GM19193 (cell line): ENCODE data around the gene SLC49A4.

ENCODE experiments used
- POLR2A ChIP-seq: IDR thresholded peaks from 4 replicates; pipeline ENCODE4 v1.6.1; 2011; ENCODE audit not compliant: insufficient read depth, insufficient read length; ENCODE audit errors: extremely low read depth

Gene SLC49A4

DNA sequence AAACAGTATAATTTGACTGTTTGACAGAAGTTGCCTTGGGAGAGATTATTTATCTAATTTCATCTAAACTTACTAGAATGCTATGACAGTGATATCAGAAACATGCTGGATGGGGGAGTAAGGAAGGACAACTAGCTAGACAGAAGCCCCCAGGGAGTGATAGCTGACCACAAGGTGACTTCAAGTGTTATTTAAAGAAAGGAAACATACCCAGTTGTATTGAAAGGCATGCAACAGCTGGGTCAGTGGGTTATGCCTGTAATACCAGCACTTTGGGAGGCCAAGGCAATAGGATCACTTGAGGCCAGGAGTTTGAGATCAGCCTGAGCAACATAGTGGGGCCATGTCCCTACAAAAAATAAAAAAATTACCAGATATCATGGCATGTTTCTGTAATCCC is 69.6 kb downstream of the SLC49A4 start:
- no peak for TF ChIP-seq POLR2A

DNA sequence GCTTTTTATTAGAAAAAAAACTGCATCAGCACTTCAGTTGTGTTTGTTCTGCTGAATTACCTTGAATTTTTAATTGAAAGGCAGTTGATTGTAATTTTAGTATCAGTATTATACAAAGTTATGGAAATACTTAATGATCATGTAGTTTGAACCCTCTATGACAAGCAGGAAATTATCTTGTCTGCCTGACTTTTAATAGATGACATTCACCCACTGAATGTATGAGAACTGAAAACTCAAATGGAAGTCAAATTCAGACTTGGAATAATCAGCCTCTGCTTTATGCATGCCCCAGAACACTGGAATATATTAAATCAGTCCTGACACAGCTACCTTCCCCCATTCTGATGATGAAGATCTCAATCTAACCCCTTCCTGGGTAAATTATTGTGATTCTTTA is 73.5 kb downstream of the SLC49A4 start:
- no peak for TF ChIP-seq POLR2A

DNA sequence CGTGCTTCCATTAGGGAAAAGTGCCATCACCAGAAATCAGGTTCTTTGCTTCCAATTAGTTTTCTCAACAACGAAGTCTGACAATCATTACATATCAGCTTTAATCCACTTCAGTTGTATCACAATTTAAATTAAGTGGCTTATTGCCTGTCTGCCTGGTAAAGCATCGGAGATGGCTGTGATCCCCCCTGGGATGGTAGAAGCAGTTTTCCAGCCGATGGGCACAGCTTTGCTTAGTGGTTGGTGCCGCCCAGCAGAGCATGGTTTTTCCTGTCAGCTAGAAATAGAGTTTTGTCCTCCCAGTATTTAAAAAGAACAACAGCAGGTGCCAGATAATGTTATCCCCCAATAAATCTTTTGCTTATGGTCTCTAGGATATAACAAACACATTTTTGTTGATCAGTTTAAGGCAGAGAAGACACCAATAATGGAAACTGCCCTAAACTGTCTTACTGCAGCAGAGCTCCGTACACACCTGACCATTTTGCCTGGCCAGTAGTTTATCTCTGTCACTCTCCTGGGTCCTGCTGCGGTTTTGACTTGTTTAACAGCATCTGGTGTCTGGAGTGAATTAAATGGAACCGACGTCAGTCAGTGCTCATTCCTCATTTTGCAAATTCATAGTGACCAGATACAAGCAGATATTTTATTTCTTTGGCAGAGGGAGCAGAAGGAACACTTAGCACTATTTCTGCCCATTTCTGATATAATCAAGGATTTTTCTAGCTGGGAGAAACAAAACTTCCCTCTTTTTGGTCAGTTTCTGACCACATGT is 79.1 kb downstream of the SLC49A4 start:
- TF ChIP-seq POLR2A: no peak

- no peak for TF ChIP-seq POLR2A
Observed at GRCh38 chr3:122875547-122876127, 80.8 kb downstream of the SLC49A4 start.

GRCh38 chr3:122880173-122880572 is 85.3 kb downstream of the SLC49A4 start:
- TF ChIP-seq POLR2A: no peak

- no peak for TF ChIP-seq POLR2A
Observed at GRCh38 chr3:122880624-122881023, 85.8 kb downstream of the SLC49A4 start.

DNA sequence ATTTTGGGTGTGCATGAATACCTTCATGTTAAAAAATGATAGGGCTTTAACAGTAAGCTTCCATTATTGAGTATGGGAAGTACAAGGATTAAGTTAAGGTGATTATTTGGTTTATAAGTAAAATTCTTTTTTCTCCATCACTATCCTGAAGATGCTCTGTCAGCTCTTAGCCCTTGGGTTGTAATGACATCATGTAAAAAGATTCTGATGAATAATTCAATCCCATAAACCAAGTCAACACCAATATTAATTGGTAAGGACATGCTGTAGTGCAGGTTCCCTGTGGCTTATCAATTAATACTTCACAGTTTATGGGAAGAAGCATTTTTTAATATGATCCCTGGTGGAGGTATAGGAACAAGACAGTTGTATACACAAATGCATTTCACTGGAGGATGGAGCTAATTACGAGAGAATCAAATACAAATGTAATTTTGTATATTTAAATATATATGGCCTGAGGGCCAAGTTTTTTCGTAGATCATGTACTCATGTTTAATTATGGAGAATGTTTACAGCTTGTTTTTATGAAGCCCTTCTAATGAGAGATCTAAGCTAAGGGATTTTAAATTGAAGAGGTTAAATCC is 87.6 kb downstream of the SLC49A4 start:
- TF ChIP-seq POLR2A: no peak

DNA sequence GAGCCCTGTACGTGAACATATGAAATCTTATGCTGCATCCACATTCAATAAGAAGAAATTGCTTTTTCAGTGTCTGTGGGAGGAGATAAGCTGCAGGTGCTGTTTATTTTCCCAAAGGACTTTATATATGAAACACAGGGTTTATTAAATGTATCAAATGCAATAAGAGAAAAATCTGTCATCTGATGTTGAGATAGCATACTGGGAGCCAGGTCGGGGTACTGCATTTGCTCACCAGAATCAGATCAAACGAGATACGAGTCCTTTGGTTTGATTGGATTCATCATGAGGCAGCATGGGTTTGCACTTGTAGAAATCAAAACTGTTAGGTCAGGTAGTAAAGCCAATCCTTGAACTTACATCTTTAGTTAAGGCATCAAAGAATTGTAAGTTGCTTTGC is 91.4 kb downstream of the SLC49A4 start:
- TF ChIP-seq POLR2A: no peak

GRCh38 chr3:122886946-122887345 is 92.1 kb downstream of the SLC49A4 start:
- TF ChIP-seq POLR2A: no peak

DNA sequence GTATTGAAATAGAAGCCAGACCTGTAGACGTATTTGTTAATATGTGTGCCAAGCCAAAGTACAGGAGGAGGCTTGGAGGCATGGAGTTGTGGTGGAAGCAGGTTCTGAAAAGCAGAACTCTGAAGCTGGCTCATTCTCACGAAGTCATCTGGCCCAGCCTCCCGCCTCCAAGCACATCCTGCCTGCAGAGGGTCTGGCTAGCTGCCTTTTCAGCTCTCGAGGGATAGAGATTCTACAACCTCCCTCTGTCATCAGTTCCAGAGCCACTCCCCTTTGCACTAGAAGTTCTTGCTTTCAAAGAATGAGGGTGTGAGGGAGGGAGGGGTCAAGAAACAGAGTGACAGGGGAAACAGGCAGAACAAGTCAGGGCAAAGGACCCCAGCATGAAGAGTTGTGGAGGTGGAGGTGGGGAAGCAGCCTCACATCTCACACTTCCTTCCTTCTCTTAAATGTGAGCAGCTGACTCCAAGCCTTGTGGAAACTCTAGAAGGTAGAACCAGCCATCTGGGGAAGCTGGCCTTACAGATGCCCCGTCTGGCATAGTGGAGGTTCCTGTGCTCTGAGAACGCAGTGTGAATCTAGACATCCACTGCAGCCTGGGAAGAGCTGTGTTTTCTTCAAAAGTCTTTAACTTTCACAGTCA is 95.3 kb downstream of the SLC49A4 start:
- TF ChIP-seq POLR2A: peak; percentile 27

GRCh38 chr3:122890720-122891220 is 95.9 kb downstream of the SLC49A4 start:
- no peak for TF ChIP-seq POLR2A

- no peak for TF ChIP-seq POLR2A
Observed at GRCh38 chr3:122892118-122892960, 97.5 kb downstream of the SLC49A4 start.

DNA sequence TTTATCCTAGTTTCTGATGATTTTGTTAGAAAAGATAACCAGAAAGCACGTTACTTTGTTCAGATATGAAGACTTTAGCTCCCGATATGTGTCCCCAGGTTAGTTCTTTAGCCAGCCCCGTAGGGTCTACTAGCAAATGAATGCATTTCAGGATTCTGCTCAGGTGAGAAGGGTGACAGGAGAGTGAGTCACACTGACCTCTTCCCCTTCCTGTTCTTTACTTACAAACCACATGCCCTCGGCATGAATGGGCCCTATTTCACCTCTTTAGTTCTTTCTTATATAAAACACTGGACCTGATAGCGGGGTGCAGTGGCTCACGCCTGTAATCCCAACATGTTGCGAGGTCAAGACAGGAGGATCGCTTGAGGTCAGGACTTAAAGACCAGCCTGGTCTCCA is 98.4 kb downstream of the SLC49A4 start:
- no peak for TF ChIP-seq POLR2A
